ENCODE measurements around the gene KCNC4. TPM values are rescaled to one million over a fixed set of nuclear protein-coding genes. Genes with fewer than 3 reads are reported as not detected.

The KCNC4 gene
- total RNA-seq, 2 donors from 2014 or later = 4.7 to 23.9 TPM

- 97% methylated on average over 8 of the region's 10 CpGs for WGBS
- no peaks in the 10 kb centered on the region for H3K9me3 ChIP-seq
- H3K4me1 ChIP-seq (replicated peaks) = no peaks in the 10 kb centered on the region
- intact Hi-C loops (cut with DNase I) = no loop called here
- no peak overlapping the region for H3K4me3 ChIP-seq
- TF ChIP-seq, protein P1, sequence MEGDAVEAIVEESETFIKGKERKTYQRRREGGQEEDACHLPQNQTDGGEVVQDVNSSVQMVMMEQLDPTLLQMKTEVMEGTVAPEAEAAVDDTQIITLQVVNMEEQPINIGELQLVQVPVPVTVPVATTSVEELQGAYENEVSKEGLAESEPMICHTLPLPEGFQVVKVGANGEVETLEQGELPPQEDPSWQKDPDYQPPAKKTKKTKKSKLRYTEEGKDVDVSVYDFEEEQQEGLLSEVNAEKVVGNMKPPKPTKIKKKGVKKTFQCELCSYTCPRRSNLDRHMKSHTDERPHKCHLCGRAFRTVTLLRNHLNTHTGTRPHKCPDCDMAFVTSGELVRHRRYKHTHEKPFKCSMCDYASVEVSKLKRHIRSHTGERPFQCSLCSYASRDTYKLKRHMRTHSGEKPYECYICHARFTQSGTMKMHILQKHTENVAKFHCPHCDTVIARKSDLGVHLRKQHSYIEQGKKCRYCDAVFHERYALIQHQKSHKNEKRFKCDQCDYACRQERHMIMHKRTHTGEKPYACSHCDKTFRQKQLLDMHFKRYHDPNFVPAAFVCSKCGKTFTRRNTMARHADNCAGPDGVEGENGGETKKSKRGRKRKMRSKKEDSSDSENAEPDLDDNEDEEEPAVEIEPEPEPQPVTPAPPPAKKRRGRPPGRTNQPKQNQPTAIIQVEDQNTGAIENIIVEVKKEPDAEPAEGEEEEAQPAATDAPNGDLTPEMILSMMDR (IDR thresholded peaks at IDR 0.05) = no peak
- TF ChIP-seq POLR2A (IDR thresholded peaks at IDR 0.05) = no peak
- TF ChIP-seq POLR2AphosphoS5 (IDR thresholded peaks at IDR 0.05) = no peak
- H3K27ac ChIP-seq = no peak overlapping the region
- no peaks in the 10 kb centered on the region for H3K27me3 ChIP-seq (replicated peaks; ENCODE audit: insufficient read depth)
- DNase-seq (ENCODE audit: low spot score) = no peak
- no peaks in the 10 kb centered on the region for H3K36me3 ChIP-seq
These were observed 38.1 kb upstream of the KCNC4 start for GRCh38 chr1:110172001-110172400.

DNA sequence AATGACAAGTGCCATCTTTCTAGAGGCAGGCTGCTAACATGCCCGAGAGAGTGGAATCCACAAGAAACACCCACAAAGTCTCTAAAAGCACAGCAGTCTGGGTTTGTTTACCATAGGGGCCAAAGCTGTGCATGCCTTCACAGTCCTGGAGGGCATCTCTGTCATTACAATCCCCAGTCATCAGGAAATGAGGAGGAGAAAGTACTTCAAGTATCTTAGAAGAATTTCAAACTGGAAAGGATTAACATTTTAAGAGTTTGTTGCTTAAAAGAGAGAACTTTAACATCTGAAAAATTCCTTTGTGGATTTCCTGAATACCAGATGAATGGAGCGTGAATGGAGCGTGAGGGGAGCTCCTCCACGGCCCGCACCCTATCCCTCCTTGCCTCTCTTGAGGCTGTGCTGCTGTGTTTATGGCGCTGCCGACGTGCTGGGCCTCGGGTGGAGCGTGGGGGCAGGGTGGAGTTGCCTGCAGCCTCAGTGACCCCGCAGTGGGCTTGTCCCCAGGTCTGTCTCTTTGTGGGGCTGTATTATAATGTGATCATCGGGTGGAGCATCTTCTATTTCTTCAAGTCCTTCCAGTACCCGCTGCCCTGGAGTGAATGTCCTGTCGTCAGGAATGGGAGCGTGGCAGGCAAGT, 36.5 kb upstream of the KCNC4 start:
- TF ChIP-seq POLR2A (IDR thresholded peaks at IDR 0.05) (no peak), POLR2AphosphoS5 (IDR thresholded peaks at IDR 0.05) (no peak)
- TF ChIP-seq, protein P1 (IDR thresholded peaks at IDR 0.05) = no peak
- Histone ChIP-seq H3K4me3 (no peak overlapping the region), H3K27me3 (replicated peaks; ENCODE audit: insufficient read depth) (no peaks in the 10 kb centered on the region), H3K4me1 (replicated peaks) (no peaks in the 10 kb centered on the region), H3K36me3 (no peaks in the 10 kb centered on the region), H3K27ac (no peak overlapping the region), H3K9me3 (no peaks in the 10 kb centered on the region)
- DNase-seq (ENCODE audit: low spot score) = no peak
- WGBS = 68% methylated on average over 15 of the region's 15 CpGs
- intact Hi-C loops (cut with DNase I) = no loop called here

GRCh38 chr1:110174961-110175360, 35.2 kb upstream of the KCNC4 start:
- intact Hi-C loops (cut with DNase I) = no loop called here
- no peak for TF ChIP-seq POLR2AphosphoS5 (IDR thresholded peaks at IDR 0.05)
- H3K27ac ChIP-seq = no peak overlapping the region

GRCh38 chr1:110176299-110176956, 33.7 kb upstream of the KCNC4 start:
- TF ChIP-seq, protein P1 (IDR thresholded peaks at IDR 0.05) = no peak
- TF ChIP-seq POLR2AphosphoS5 (IDR thresholded peaks at IDR 0.05) = no peak
- no peak for TF ChIP-seq POLR2A (IDR thresholded peaks at IDR 0.05)
- Histone ChIP-seq H3K4me1 (replicated peaks) (no peaks in the 10 kb centered on the region), H3K4me3 (no peak overlapping the region), H3K9me3 (peaks cover 3% of the 10 kb centered on the region), H3K36me3 (no peaks in the 10 kb centered on the region), H3K27me3 (replicated peaks; ENCODE audit: insufficient read depth) (no peaks in the 10 kb centered on the region), H3K27ac (no peak overlapping the region)
- 46% methylated on average over 9 of the region's 9 CpGs for WGBS
- intact Hi-C loops (cut with DNase I) = no loop called here
- DNase-seq (ENCODE audit: low spot score) = peak; percentile 20

More at GRCh38 chr1:110174961-110175360, 35.2 kb upstream of the KCNC4 start:
- no peaks in the 10 kb centered on the region for H3K36me3 ChIP-seq
- H3K9me3 ChIP-seq = no peaks in the 10 kb centered on the region
- H3K4me1 ChIP-seq (replicated peaks) = no peaks in the 10 kb centered on the region
- WGBS = 68% methylated on average over 2 of the region's 2 CpGs
- H3K27me3 ChIP-seq (replicated peaks; ENCODE audit: insufficient read depth) = no peaks in the 10 kb centered on the region
- no peak for DNase-seq (ENCODE audit: low spot score)
- no peak overlapping the region for H3K4me3 ChIP-seq

DNA sequence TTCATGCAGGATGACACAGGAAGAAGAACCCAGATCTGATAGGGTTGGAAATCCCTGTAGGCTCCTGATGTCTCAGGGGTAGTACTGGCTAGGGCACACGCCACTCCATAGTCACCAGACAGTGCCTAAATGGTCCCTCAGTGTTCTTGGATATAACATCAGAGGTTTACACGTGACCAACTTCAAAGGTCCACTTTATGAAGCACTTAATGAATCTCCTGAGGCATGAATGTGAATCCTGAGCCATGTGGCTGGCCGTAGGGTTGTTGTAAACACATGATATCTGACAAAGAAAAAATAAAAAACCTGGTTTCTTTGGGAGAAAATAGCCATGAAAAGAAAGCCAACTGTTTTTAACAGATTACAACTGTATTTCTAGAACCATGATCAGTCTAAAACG, 32.3 kb upstream of the KCNC4 start:
- intact Hi-C loops (cut with DNase I) = no loop called here
- no peak for DNase-seq (ENCODE audit: low spot score)
- no peak for TF ChIP-seq POLR2AphosphoS5 (IDR thresholded peaks at IDR 0.05)
- TF ChIP-seq POLR2A (IDR thresholded peaks at IDR 0.05) = no peak
- TF ChIP-seq, protein P1 (IDR thresholded peaks at IDR 0.05) = no peak
- no peaks in the 10 kb centered on the region for H3K27me3 ChIP-seq (replicated peaks; ENCODE audit: insufficient read depth)
- no peaks in the 10 kb centered on the region for H3K4me1 ChIP-seq (replicated peaks)
- H3K36me3 ChIP-seq = no peaks in the 10 kb centered on the region
- WGBS = 41% methylated on average over 4 of the region's 4 CpGs
- peaks cover 3% of the 10 kb centered on the region for H3K9me3 ChIP-seq
- no peak overlapping the region for H3K27ac ChIP-seq
- no peak overlapping the region for H3K4me3 ChIP-seq
